ENCODE results near the gene GNAI1.

GRCh38 chr7:80236681-80237080 is 102.0 kb downstream of the GNAI1 start:
- TF ChIP-seq CTCF (conservative IDR thresholded peaks at IDR 0.05) (no peak), ZFX (IDR thresholded peaks at IDR 0.05) (no peak)
